Midbrain (tissue), 1 donor: Measurements from ENCODE around the gene VAPA.
A peak's percentile ranks its signal among the peaks of the same experiment; 100 is the strongest.

ENCODE experiments used
- DNase-seq: peaks from one replicate; lab custom pipeline; 2025; lab: John Stamatoyannopoulos, UW

VAPA gene

DNA sequence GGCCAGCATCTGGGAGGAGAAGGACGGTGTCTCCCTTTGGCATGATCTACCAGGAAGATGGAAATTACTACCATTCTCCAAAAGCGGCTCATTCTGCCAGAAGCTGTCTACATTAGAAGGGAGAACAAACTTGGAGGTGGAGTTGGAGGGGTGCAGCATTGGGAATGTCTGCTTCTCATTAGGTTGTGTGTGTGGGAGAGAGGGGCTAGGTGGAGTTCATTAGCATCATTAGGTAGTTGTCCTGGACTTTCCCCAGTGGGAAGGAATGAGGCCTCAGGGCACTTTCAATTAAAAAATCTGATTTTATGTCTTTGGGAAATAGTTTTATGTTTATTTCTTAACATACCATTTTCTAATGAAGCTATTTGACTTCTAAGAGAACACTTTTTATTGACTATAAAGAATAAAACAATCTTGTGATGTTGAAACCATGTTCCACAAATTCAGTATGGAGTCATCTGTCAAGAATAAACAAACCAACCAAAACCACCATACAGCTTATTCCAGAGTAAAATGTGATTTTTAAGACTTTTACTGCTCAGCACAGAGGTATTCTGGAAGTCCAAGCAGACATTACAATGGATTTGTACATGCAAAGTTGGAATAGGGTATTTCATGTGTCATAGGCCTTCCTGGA lies 60.6 kb downstream of the VAPA start:
- no peak for DNase-seq

DNA sequence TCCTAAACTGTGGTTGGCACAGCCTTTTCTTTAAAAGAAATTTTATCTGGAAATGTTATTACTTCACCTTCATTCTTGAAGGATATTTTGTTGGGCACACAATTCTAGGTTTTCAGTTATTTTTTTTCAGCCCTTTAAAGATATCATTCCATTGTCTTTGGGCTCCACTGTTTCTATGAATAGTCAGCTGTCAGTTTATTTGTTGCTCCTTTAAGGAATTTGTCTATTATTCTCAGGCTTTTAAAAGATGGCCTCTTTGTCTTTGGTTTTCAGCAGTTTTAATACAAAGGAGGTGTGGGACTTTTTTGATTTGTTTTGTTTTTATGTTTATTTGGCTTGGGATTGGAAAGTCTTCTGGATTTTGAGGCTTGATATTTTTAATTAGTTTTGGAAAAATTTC lies 61.8 kb downstream of the VAPA start:
- no peak for DNase-seq

DNA sequence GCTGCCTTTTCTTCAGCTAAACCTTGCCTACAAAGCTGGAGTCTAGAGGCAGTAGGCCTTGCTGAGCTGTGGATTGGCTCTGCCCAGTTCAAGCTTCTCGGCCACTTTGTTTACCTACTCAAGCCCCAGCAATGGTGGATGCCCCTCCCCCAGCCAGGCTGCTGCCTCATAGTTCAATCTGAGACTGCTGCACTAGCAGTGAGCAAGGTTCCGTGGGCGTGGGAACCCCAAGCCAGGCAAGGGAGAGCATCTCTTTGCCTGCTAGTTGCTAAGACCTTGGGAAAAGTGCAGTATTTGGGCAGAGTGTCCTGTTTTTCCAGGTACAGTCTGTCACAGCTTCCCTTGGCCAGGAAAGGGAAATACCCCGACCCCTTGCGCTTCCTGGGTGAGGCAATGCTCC lies 68.9 kb downstream of the VAPA start:
- no peak for DNase-seq

DNA sequence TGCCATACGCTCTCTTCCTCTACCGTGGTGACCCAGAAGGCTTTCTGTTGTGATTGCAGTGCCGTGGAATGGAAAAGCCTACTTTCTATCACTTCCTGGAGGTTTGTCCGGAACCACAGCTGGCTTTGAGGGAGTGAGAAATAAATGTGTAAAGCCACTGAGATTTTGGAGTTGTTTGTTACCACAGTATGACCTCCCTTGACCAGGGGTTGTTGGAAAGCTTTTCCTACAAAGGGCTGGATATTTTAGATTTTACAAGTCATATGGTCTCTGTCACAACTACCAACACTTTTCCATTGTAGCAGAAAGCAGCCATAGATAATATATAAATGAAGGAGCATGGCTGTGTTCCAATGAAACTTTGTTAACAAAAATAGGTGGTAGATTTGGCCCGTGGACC lies 70.3 kb downstream of the VAPA start:
- no peak for DNase-seq

DNA sequence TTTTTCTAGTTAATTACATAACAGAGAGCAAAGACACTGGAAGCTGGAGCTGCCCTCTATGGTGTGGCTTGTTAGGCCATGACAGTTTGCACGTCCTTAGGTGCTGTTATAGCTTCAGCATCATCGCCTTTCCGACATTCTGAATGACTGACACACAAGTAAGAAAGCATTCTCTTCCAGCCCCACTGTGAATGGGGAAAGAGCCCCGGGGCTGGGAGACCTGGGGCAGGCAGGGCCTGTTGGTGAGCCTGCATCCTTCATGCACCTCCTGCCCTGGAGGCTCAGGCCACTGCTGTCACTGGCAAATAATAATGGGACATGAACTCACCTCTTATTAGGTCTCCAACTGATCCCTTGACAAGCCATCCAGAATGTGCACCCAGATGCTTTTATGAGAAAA lies 71.8 kb downstream of the VAPA start:
- no peak for DNase-seq

DNA sequence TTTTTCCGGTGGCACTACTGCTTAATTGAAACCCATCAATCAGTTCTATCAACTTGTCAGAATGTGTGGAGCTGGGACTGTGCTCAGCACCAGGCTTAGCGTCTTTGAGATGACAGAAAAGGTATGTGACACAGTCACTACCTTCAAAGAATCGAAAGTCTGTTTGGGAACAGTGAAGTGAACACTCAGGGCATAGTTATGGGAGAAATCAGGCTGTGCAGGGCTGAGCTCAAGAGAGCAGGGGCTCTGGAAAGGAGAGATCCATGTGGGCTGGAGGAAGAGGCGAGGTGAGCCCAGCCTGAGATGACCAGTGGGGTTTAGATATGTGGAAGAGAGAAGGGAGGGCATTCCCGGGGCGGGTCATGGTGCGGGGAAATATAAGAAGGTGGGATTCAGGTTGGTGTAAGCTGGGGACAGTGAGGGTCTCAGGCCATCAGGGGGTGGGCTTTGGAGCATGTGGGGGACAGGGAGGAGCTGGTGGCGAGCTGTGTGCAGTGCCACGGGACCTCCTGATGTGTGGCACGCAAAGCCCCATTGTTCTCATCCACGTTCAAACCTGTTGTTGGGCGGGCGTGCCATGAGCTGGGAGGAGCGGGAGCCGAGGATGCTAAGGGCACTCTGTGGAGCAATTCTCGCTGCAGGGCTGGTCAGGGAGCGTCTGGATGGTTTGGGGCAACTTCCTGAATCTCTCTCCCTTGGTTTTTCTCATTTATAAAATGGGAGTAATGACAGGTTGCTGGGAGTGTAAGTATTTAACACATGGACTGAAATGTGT lies 72.5 kb downstream of the VAPA start:
- DNase-seq, result no peak

DNA sequence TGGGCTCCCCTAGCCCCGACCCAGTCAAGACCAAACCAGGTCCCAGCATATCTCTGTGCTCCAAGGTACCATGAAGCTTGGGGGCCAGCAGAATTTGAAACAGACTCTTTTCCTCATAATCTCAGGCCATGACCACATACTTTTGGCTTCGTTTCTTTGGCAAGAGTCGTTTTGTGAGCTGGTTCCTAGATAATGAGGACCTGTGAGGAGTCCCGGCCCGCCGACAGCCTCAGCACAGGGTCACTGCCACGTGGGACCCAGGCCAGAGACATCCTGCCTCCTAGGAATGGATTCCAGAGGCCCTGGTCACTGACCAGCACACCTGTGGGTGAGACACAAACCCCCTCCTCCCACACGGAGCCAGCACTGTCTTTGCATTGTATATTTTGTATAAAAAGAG lies 73.5 kb downstream of the VAPA start:
- no peak for DNase-seq

DNA sequence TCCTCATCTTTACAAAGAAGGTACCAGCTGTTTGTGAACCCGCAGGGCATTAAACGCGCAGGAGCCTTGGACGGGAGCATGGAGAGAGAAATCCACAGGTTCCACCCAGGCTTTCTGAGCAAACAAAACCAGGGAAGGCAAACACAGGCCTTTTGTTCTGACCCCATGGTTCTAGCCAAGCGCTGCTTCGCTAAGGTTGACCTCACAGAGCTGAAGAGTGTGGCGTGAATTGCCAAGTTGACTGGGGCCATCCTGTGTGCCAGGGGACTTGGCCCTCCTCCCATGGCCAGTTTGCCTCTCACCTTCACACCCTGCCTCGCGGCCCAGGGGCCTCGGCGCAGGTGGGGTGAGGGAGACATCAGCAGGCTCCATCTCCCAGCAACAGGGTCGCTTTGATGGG lies 74.1 kb downstream of the VAPA start:
- DNase-seq, result peak; percentile 65

DNA sequence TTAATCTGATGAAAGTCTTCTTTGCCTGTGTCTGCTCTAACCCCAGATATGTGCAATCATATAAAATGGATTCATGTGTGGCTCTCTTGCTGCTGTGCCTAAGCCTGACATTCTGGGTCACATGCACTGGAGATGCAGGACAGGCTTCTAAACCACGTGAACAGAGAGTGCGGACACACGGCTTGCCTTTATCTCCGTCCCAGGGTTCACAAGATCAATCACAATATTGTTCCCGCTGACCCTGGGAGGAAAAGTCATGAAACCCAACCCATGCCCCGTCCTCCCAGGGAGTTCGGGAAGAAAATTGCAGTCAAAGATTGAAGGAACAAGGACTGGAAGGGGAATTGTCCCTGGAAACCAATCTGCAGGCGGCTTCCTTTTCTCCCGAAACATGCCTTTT lies 74.8 kb downstream of the VAPA start:
- no peak for DNase-seq

DNA sequence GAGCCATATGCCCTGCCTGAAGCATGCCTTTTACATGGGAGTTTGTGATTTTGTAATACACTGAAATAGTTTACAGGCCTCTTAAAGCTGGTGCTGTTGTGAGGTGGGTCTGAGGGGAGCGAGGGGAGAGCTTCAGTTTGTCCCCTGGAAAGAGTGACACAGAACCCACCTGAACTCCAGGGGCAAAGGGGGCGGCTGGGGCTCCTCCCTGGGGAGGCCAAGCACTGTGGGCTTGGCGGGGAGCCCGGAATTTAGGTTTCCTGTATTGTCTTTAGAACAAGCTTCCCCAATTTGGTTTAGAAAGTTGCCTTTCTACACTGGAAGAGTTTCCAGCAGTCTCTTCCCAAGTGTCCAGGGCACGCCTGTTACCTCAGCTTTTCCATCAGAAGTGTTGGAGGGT lies 75.7 kb downstream of the VAPA start:
- DNase-seq, result no peak

DNA sequence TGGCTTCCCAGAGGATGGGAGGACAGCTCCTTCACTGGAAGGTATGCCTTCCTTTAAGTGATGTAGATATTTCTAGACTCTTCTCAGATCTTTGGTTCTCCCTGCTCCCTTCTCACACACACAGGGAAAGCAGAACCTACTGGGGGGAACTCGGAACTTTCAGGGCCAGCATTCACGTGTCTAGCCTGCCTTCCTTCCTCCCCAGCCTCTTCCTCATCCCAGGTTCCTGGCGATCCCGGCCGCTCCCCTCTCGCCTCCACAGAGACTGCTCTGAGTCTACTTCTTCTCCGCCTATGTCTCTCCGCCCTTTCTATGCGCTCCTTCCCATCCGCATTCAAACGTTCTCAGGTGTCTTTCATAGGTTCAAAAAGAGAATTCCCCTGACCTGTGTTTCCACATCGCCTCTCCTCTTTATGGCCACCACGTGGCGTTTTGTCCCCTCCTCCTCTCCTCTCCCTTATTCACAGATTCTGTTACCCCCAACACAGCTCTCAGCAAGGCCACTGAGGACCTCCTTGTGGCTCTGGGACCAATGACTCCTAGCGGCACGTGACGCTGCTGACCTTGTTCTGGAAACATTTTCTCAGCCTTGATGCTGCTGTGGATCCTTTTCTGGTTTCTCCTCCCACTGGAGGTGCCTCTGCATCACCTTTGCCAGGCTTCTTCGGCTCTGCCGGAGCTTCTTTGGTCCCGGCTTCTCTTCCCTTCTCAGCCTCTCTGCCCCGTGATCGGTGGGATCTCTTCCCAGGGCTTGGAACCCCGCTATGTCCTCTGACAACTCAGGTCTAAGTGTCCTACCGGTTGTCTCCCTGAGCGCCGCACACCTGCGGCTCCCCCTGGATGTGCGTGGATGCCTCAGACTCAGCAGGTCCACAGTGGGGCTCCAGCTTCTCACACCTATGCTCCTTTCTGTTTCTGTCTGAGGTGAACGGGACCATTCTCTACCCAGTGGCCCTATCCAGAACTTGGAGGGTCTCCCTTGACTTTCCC lies 77.5 kb downstream of the VAPA start:
- no peak for DNase-seq

DNA sequence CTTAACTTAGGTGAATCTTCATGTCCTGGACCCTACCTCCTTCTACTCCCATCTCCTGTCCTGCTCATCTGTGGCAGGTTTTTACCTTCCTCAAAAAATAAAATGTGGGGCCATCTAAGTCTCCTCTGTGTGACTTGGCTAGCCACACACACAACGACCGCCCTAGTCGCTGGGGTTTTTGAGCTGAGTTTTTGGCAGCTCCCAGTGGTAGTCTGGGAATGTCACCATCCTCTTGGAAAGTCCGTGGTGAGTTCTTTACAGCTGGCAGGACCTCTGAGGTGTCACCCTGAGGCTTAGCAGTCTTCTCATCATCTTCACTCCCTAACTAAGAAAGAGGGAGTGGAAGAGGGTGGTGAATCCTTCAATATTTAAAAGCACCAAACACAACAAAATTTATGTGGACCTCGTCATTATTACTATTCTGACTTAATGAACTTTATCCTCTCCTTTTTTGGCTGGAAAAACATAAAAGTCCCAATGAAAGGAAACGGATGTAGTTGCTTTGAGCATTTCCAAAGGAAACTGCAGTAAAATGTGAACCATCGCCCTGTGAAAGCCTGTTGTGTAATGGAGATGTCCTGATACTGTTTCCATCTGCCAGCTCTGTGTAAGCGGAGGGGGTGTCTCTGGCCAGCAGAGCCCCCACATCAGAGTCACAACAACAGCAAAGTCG lies 78.6 kb downstream of the VAPA start:
- DNase-seq, result no peak

DNA sequence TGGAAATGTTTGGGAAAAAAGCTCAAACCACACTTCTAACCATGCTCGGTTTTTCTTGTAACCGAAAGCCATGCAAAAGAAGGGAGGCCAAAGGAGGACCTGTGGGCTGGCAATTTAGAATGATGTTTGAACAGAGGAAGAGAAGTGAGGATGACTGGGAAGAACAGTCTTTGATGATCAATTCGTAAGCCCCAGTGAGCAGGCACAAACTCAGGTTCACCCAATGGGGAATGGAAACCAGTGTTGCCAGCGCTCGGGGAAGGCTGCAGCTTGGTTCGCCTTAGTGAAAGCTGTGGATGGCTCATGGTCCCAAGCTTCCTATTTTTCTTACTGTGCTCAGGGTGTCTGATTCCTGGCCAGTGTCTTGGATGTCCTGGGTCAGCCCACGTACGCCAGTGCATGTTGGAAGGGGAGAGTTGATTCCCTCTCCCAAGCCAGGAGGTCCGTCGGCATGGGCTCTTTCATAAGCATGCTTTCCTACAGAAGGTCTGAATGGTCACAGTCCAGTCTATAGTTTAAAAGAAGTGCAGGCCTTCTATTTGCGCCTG lies 79.2 kb downstream of the VAPA start:
- no peak for DNase-seq

DNA sequence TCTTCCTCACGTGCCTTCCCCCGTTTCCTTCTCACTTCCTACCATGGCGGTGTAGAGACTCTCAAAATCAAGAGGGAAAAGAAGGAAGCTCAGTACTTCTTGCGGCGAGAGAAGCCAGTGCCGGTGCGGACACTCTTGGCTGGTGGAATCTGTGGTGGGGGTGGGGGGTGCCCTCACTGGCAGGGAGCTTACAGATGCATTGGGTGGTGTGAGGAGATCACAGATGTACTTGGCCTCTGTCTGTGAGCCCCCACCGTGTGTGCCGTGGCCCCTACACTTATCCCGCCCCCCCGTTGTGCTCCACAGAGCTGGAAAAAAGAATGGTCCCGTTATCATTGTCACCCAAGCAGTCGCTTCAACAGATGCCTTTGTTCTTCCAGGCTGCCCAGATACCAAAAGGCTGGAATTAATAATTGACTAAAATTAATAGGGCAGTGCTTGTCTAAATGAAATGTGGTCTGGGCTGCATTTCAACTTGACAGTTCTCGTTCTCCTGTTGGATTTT lies 79.8 kb downstream of the VAPA start:
- DNase-seq, result peak; percentile 18

DNA sequence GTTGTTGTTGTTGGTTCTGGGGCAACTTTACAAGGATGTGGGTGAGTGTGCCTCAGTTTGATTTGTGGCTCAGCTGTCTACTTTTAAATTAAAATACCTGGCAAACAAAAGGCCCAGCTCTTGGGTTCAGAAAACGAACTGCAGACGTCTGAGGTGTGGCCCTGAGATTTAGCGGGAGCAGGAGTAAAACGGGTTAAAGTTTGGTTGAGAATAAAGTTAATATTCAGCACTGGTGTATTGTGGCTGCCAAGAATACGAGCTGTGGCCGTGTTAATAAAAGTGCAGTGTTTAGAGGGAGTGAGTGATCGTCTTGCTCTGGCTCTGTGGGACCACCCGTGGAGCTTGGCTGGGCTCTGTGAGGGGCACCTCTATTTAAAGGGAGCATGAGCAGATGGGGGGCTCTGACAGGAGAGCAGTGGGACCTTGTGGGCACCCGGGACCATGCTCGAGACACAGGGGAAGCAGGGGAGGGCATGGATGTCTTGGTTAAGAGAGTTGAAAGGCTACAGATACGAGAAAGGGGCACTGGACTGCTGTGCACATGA lies 80.3 kb downstream of the VAPA start:
- no peak for DNase-seq

DNA sequence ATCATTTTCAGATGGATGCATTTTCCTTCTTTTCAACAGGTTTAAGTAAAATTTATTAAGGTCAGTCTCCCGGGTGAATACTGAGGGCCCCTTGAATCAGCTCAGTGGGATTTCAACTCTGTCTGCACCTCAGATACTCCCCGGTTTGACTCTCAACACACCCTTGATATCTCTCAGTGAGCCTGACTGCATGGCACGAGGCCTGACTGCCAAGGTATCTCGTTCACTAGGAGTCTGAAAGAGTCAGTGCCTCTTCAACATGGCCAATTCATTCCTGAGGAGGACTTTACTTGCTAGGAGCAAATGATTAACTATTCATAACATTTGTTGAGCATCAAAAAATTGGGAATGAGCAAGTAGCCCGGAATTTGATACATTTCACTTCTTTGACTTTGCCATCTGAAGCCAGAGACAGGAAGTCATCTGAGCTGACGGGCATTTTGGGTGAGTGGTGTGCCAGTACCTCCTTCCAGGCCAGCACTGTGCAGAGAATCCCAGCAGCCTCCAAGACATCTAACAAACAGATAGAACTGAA lies 81.0 kb downstream of the VAPA start:
- no peak for DNase-seq

DNA sequence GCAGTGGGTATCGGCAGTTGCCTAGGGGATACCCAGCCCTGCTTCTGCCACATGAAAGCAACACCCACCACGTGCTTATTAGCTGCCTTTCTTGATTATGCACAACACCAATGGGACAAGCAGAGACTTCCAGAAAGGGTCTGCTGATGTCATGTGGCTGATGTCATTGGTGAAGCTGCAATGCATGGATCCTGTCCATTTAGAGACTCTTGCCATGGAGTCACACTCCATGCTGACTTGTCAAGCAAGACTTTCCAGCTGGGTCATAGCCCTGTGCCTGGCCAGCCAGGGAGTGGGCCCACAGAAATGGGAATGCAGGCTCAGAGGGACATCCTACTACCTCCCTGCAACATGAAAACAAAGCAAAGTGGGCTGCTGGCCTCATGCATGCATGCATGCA lies 81.8 kb downstream of the VAPA start:
- DNase-seq, result no peak

DNA sequence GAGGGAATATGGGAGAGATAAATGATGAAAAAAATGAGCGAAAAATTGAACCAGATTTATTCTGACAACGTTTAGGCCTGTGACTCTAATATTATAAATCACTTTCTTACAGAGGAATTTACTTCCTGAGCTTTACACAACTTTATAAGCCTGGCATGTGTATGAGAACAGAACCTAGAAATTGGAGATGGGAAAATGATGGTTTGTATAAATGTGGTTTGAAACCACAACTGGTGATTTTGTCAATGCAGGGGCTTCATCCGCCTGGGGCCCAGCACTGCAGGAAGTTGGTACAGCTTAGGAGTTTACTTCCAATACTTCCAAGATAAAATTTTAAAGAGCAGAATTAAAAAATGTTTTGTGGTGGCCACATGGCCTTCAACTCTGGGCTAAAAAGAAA lies 82.3 kb downstream of the VAPA start:
- DNase-seq, result no peak

DNA sequence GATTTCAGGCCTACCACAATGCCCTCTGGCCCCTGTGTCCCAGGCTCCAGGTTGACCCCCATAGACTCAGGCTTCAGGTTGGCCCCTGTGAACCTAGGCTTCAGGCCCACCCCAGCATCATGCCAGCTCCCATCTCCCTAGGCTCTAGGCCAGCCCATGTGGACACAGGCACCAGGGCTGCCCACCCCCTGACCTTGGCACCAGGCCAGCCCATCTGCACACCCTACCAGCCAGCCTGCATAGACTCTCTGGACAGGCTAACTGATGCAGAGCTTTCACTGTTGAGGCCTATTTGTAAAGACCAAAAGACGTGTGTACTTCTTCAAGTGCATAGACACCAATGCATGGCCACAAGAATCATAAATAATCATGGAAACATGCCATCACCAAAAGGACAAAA lies 83.9 kb downstream of the VAPA start:
- DNase-seq, result no peak

DNA sequence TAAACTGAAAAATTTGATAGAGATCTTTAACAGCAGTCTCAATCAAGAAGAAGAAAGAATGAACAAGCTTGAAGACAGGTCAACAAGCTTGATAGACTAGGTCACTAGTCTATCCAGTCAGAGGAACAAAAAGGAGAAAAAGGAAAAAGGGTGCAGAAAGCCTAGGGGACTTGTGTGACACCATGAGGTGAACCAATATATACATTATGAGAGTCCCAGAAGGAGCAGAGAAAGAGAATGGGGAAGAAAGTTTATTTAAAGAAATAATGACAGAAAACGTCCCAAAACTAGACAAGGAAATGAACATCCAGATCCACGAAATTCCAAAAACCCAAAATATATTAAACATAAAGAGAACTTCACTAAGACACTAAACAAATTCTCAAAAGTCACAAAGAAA lies 84.5 kb downstream of the VAPA start:
- DNase-seq, result no peak

DNA sequence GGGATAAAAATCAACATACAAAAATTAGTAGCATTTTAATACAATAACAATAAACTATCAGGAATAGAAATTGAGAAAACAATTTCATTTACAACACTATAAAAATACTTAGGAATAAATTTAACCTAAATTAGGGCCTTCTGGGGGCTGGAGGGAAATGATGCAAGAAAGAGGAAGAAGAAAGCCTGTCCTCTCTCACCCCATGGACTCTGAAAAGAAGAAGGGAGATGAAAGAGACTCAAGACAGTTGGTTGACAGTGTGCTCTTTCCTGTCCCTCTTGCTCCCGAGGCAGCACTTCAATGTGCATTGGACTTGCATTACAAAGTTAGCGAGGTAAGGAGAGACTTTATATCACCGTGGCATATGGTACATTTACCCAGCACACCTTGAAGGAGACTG lies 88.5 kb downstream of the VAPA start:
- no peak for DNase-seq
